GM12891 (cell line): Measurements from ENCODE around the gene ARHGEF6.

Experiments used
- PAX5 ChIP-seq: IDR thresholded peaks from 2 replicates; pipeline ENCODE4 v1.6.1; 2011; ENCODE audit warnings: low read length, moderate library complexity, mild to moderate bottlenecking; ENCODE audit not compliant: insufficient read depth, severe bottlenecking
- POLR2A ChIP-seq: IDR thresholded peaks from 2 replicates; pipeline ENCODE4 v1.6.1; 2011; ENCODE audit warnings: low read depth, low read length, control low read depth
- POLR2AphosphoS5 ChIP-seq: IDR thresholded peaks from 2 replicates; pipeline ENCODE4 v1.6.1; 2011; ENCODE audit warnings: low read depth, low read length, control low read depth
- TAF1 ChIP-seq: IDR thresholded peaks from 2 replicates; pipeline ENCODE4 v1.6.1; 2011; ENCODE audit warnings: low read depth, low read length, control low read depth

GRCh38 chrX:136731207-136731782 lies 49.4 kb downstream of the ARHGEF6 start:
- TF ChIP-seq TAF1 = no peak
- TF ChIP-seq POLR2A = no peak
- TF ChIP-seq POLR2AphosphoS5 = no peak
- TF ChIP-seq PAX5 = no peak
